K562 (cell line): ENCODE results near the gene RASL10B. TPM values are rescaled to one million over a fixed set of nuclear protein-coding genes. Genes with fewer than 3 reads are reported as not detected.

ENCODE experiments used
- ATAC-seq: fragments of 200-7000 bp; cut with Tn5 transposase; 3 replicates; pipeline ENCODE4 v1.9.1; 2020; ENCODE audit warnings: moderate library complexity
- BruUV-seq: library from RNA; stranded (reverse); fragments of 400-500 nt; replicated peaks from 2 replicates; lab custom pipeline; 2021; lab: Mats Ljungman, UMichigan
- CTCF ChIA-PET: fragments of 300-600 bp; formaldehyde crosslinking; extraction: SDS; loops from one replicate; lab custom pipeline; 2021; ENCODE audit warnings: low intra/inter-chr PET ratio; lab: Yijun Ruan, JAX
- POLR2A ChIA-PET: fragments of 300-600, 350-650 bp; sonication (Branson Sonifier 250); formaldehyde crosslinking; extraction: SDS; loops from one replicate; lab custom pipeline; 2021; ENCODE audit warnings: antibody characterized with exemption, inconsistent platforms; lab: Yijun Ruan, JAX
- DNase-seq, 4 experiments: peaks; one replicate each; pipeline versions ENCODE4 v3.0.0 to v3.0.0-alpha.2; 2011 to 2018; ENCODE audit warnings: low spot score in 3 of 4, mixed read lengths in 3 of 4; ENCODE audit errors: extremely low read depth in 1 of 4
- FAIRE-seq: peaks from 2 replicates; lab custom pipeline; 2011; peaks lifted over from hg19 to GRCh38; lab: Jason Lieb, UNC
- H2AFZ ChIP-seq: 2 replicates; pipeline ENCODE4 v1.6.0; 2011; ENCODE audit warnings: low read depth, low read length, control low read depth, inconsistent platforms
- H3K27ac ChIP-seq: fragments of 200-600 bp; 3 replicates; pipeline ENCODE4 v1.8.0; 2011; ENCODE audit warnings: low read depth, mild to moderate bottlenecking, control low read depth, inconsistent platforms, low read length, moderate library complexity, mixed read lengths; ENCODE audit errors: extremely low read depth
- H3K27me3 ChIP-seq, 2 experiments: fragments of 300-600 bp in 1 of 2; 2 replicates in 1 of 2; 3 replicates in 1 of 2; pipeline versions ENCODE4 v1.6.0 to v1.8.0; 2011; ENCODE audit warnings: inconsistent platforms in 2 of 2, low read length in 2 of 2, mild to moderate bottlenecking in 1 of 2, mixed read lengths in 1 of 2, moderate library complexity in 1 of 2; ENCODE audit not compliant: control insufficient read depth in 2 of 2, insufficient read depth in 2 of 2
- H3K36me3 ChIP-seq: fragments of 300-600 bp; 3 replicates; pipeline ENCODE4 v1.8.0; 2011; ENCODE audit warnings: mild to moderate bottlenecking, low read length, inconsistent platforms; ENCODE audit not compliant: control insufficient read depth, insufficient read depth
- H3K4me1 ChIP-seq, 2 experiments: fragments of 200-600 bp in 1 of 2; replicated peaks in 1 of 2; 2 replicates in 1 of 2; 3 replicates in 1 of 2; pipeline versions ENCODE4 v1.5.1 to v1.8.0; 2011; ENCODE audit warnings: inconsistent platforms in 2 of 2, low read length in 2 of 2, mild to moderate bottlenecking in 1 of 2, mixed read lengths in 1 of 2, moderate library complexity in 1 of 2; ENCODE audit not compliant: control insufficient read depth in 2 of 2, insufficient read depth in 2 of 2
- H3K4me2 ChIP-seq: 2 replicates; pipeline ENCODE4 v1.6.1; 2011; ENCODE audit warnings: low read length, control low read depth, inconsistent platforms, mixed read lengths; ENCODE audit not compliant: insufficient read depth
- H3K4me3 ChIP-seq: fragments of 200-600 bp; sonication (generic), shearing (Covaris generic); 2 replicates; pipeline ENCODE4 v1.5.1; 2016; ENCODE audit warnings: control low read depth, inconsistent platforms
- H3K79me2 ChIP-seq: fragments of 200-600 bp; 3 replicates; pipeline ENCODE4 v1.8.0; 2011; ENCODE audit warnings: low read length, inconsistent platforms; ENCODE audit not compliant: control insufficient read depth, insufficient read depth
- H3K9ac ChIP-seq, 2 experiments: 2 replicates each; pipeline versions ENCODE4 v1.6.0 to v1.6.1; 2011; ENCODE audit warnings: low read depth in 2 of 2, low read length in 2 of 2, control low read depth in 1 of 2, inconsistent platforms in 1 of 2, mild to moderate bottlenecking in 1 of 2, mixed read lengths in 1 of 2; ENCODE audit not compliant: insufficient read depth in 1 of 2
- H3K9me1 ChIP-seq: one replicate; pipeline ENCODE4 v1.6.0; 2011; ENCODE audit warnings: inconsistent platforms, mild to moderate bottlenecking, low read length, moderate library complexity; ENCODE audit not compliant: control insufficient read depth, insufficient read depth
- H3K9me3 ChIP-seq: replicated peaks from 2 replicates; pipeline ENCODE4 v1.5.1; 2011; ENCODE audit warnings: low read depth, low read length, inconsistent platforms; ENCODE audit not compliant: control insufficient read depth, insufficient read depth
- H4K20me1 ChIP-seq: replicated peaks from 2 replicates; pipeline ENCODE4 v1.6.1; 2011; ENCODE audit warnings: low read length, inconsistent platforms, mixed read lengths; ENCODE audit not compliant: control insufficient read depth, insufficient read depth
- CSDE1 ChIP-seq, 2 experiments: fragments of 450-650 bp; IDR thresholded peaks; 2 replicates each; pipeline ENCODE4 v1.6.1; 2016; ENCODE audit warnings: mild to moderate bottlenecking in 1 of 2
- ETV6 ChIP-seq, 3 experiments: fragments of 150-350 bp in 1 of 3; sonication (generic) in 1 of 3; formaldehyde crosslinking in 1 of 3; IDR thresholded peaks; 2 replicates each; pipeline versions ENCODE4 v1.6.1 to v1.8.0; 2014 to 2022; ENCODE audit warnings: borderline replicate concordance in 2 of 3, low read depth in 2 of 3, antibody characterized with exemption in 1 of 3, low read length in 1 of 3, mild to moderate bottlenecking in 1 of 3, missing genetic modification reagents in 1 of 3
- GABPA ChIP-seq: fragments of 200-800 bp; sonication (Bioruptor generic); conservative IDR thresholded peaks from 2 replicates; pipeline ENCODE4 v1.6.1; 2016; ENCODE audit warnings: low read depth, missing genetic modification characterization, missing compliant biosample characterization
- NRF1 ChIP-seq, 2 experiments: fragments of 450-650 bp; IDR thresholded peaks in 1 of 2; conservative IDR thresholded peaks in 1 of 2; 2 replicates each; pipeline ENCODE4 v1.6.1; 2014; ENCODE audit warnings: mild to moderate bottlenecking in 2 of 2
- ZKSCAN1 ChIP-seq: fragments of 150-350 bp; IDR thresholded peaks from 2 replicates; pipeline ENCODE4 v1.6.1; 2016; ENCODE audit warnings: low read depth, low read length
- WGBS: fragments of 100-300 bp; shearing (Covaris generic); methylation state at CpG from one replicate; pipeline ENCODE4 v1.1.6; 2016; ENCODE audit warnings: low coverage, mixed read lengths; ENCODE audit not compliant: insufficient coverage; ENCODE audit errors: missing lambda C conversion rate; 5-methylcytosine and 5-hydroxymethylcytosine counted together
- in situ Hi-C: fragments of 300-500 bp; cut with MboI; formaldehyde crosslinking; loops from 4 replicates; pipeline ENCODE4 v1.15.0; 2018; ENCODE audit warnings: inconsistent platforms, mixed read lengths
- intact Hi-C: fragments of 100-400 bp; cut with micrococcal nuclease; formaldehyde crosslinking; loops from 2 replicates; pipeline ENCODE4 v1.14.2; 2022
- polyA plus RNA-seq, 8 experiments: library from polyadenylated mRNA; depleted of rRNA in 4 of 8; stranded (reverse) in 5 of 8; unstranded in 3 of 8; fragments of >200 nt; fragmentation: Nextera tagmentation in 2 of 8; fragmentation: Illumina TruSeq in 1 of 8; extraction: Ambion mirVana in 2 of 8; extraction: Trizol in 1 of 8; gene quantifications; 2 replicates each; pipeline versions ENCODE4 v1.2.1 to v1.2.3, GENCODE V29; 2011 to 2014; ENCODE audit warnings: inconsistent platforms in 1 of 8, missing spikeins in 1 of 8
- total RNA-seq, 7 experiments: library from RNA; depleted of rRNA in 6 of 7; stranded (reverse); fragments of >200 nt in 6 of 7; fragmentation: Illumina TruSeq in 2 of 7; extraction: Trizol in 2 of 7; gene quantifications; 2 replicates each; pipeline versions ENCODE4 v1.2.1 to v1.2.3, GENCODE V29; 2011 to 2021; ENCODE audit warnings: low replicate concordance in 1 of 7
- TF ChIP-seq, protein P1 (sequence below): fragments of 450-650 bp; IDR thresholded peaks from 2 replicates; pipeline ENCODE4 v1.6.1; 2017; ENCODE audit warnings: mild to moderate bottlenecking, moderate library complexity
- TF ChIP-seq, protein P2 (sequence below): sonication (generic); formaldehyde crosslinking; IDR thresholded peaks from 2 replicates; pipeline ENCODE4 v1.8.0; 2023; ENCODE audit warnings: mild to moderate bottlenecking, missing genetic modification reagents
- TF ChIP-seq, protein P3 (sequence below), 2 experiments: IDR thresholded peaks; 2 replicates each; pipeline ENCODE4 v1.6.1; 2011; ENCODE audit warnings: borderline replicate concordance in 1 of 2, control low read depth in 1 of 2, low read depth in 1 of 2, low read length in 1 of 2, mild to moderate bottlenecking in 1 of 2, mixed read lengths in 1 of 2, moderate library complexity in 1 of 2; ENCODE audit not compliant: insufficient read depth in 1 of 2, insufficient read length in 1 of 2, poor library complexity in 1 of 2, severe bottlenecking in 1 of 2; ENCODE audit errors: extremely low read depth in 1 of 2

RASL10B gene
- total and polyA plus RNA-seq, 9 of the 15 experiments (the other 6 are each of a cell fraction or from before 2014, with no cell fraction given): 0.04 to 0.31 (median 0.14) TPM; not detected in 2

DNA sequence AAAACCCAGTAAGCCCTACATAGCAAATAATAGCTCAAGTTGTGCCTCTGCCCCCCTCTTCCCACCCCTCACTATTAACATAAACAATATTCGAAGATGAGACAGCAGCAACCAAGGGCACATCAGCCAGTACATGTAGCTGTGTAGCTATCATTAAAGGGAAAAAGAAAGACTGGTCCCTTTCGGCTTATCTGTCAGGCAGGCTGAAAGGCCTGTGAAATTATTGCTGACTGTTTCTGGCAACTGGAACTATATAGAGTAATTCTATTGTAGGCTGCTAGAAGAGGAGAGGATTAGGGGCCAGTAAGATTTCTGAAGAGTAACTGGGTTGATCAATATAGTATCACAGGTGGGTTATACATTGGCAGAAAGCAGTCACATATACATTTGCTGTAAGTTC lies 36.5 kb upstream of the RASL10B start:
- CTCF ChIA-PET: no interaction called here
- no peaks in the 10 kb centered on the region for H3K9me3 ChIP-seq
- no peak for FAIRE-seq
- no TSS peak for BruUV-seq
- H3K27ac ChIP-seq: no peak overlapping the region
- TF ChIP-seq NRF1 (conservative IDR thresholded peaks at IDR 0.05 in 1 of 2, IDR thresholded peaks at IDR 0.05 in 1 of 2) (no peak), ZKSCAN1 (no peak), ETV6 (IDR thresholded peaks at IDR 0.05; ENCODE audit: borderline replicate concordance in 1 of 2, low read depth in 2 of 2, low read length in 1 of 2) (no peak), ETV6 (CRISPR knock-in tag; IDR thresholded peaks at IDR 0.05; ENCODE audit: borderline replicate concordance) (no peak), GABPA (tag) (no peak), CSDE1 (IDR thresholded peaks at IDR 0.05) (no peak)
- TF ChIP-seq, protein P1, sequence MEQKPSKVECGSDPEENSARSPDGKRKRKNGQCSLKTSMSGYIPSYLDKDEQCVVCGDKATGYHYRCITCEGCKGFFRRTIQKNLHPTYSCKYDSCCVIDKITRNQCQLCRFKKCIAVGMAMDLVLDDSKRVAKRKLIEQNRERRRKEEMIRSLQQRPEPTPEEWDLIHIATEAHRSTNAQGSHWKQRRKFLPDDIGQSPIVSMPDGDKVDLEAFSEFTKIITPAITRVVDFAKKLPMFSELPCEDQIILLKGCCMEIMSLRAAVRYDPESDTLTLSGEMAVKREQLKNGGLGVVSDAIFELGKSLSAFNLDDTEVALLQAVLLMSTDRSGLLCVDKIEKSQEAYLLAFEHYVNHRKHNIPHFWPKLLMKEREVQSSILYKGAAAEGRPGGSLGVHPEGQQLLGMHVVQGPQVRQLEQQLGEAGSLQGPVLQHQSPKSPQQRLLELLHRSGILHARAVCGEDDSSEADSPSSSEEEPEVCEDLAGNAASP: no peak
- TF ChIP-seq, protein P2, sequence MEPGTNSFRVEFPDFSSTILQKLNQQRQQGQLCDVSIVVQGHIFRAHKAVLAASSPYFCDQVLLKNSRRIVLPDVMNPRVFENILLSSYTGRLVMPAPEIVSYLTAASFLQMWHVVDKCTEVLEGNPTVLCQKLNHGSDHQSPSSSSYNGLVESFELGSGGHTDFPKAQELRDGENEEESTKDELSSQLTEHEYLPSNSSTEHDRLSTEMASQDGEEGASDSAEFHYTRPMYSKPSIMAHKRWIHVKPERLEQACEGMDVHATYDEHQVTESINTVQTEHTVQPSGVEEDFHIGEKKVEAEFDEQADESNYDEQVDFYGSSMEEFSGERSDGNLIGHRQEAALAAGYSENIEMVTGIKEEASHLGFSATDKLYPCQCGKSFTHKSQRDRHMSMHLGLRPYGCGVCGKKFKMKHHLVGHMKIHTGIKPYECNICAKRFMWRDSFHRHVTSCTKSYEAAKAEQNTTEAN (CRISPR knock-in tag): no peak
- TF ChIP-seq, protein P3, sequence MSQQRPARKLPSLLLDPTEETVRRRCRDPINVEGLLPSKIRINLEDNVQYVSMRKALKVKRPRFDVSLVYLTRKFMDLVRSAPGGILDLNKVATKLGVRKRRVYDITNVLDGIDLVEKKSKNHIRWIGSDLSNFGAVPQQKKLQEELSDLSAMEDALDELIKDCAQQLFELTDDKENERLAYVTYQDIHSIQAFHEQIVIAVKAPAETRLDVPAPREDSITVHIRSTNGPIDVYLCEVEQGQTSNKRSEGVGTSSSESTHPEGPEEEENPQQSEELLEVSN (IDR thresholded peaks at IDR 0.05; ENCODE audit: borderline replicate concordance in 1 of 2, extremely low read depth in 1 of 2, insufficient read depth in 1 of 2, insufficient read length in 1 of 2, low read depth in 1 of 2, low read length in 1 of 2, poor library complexity in 1 of 2, severe bottlenecking in 1 of 2): no peak
- TF ChIP-seq, all 486 proteins: peak for 0
- WGBS: 95% methylated on average over 2 of the region's 2 CpGs
- Histone ChIP-seq H3K27me3 (no peaks in the 10 kb centered on the region), H3K4me2 (no peak overlapping the region), H3K4me1 (no peaks in the 10 kb centered on the region), H3K36me3 (peaks cover 93% of the 10 kb centered on the region), H3K9me1 (no peaks in the 10 kb centered on the region), H3K9ac (no peak overlapping the region), H2AFZ (no peak overlapping the region), H3K79me2 (no peaks in the 10 kb centered on the region), H3K4me3 (no peak overlapping the region), H4K20me1 (no peaks in the 10 kb centered on the region)
- no peak for ATAC-seq
- no peak for DNase-seq
- POLR2A ChIA-PET: interaction anchor here (1.2 kb wide), 1 partner anchor 10 kb away, joined by 3 read pairs; no protein-coding TSS in a partner anchor
- intact Hi-C loops: no loop called here
- in situ Hi-C loops: no loop called here
